Gastrocnemius medialis (tissue), 4 donors: ENCODE measurements around the gene MSL1. TPM values are rescaled to one million over a fixed set of nuclear protein-coding genes. Genes with fewer than 3 reads are reported as not detected.

ENCODE experiments used
- ATAC-seq, 2 donors: fragments of 150-250 bp; one replicate each; pipeline ENCODE4 v1.9.1; 2016
- DNase-seq, 2 donors: peaks; one replicate each; pipeline ENCODE4 v3.0.0-alpha.2; 2019
- H3K27ac ChIP-seq, 4 donors: fragments of 200-600 bp; sonication (generic); 1 replicate in 1 of 4; 2 replicates in 3 of 4; pipeline ENCODE4 v1.5.1; 2016 to 2018; ENCODE audit warnings: mild to moderate bottlenecking in 2 of 4, moderate library complexity in 1 of 4
- H3K27me3 ChIP-seq, 3 donors: fragments of 200-600 bp; sonication (generic) in 2 of 3; 1 replicate in 1 of 3; 2 replicates in 2 of 3; pipeline versions ENCODE4 v1.5.1 to v1.6.0; 2016 to 2019; ENCODE audit warnings: mild to moderate bottlenecking in 1 of 3, moderate library complexity in 1 of 3
- H3K36me3 ChIP-seq, 2 donors: fragments of 200-600 bp; sonication (generic) in 1 of 2; one replicate each; pipeline ENCODE4 v1.5.1; 2017 to 2018
- H3K4me1 ChIP-seq, 2 donors: fragments of 200-600 bp; sonication (generic) in 1 of 2; one replicate each; pipeline ENCODE4 v1.5.1; 2016 to 2017; ENCODE audit warnings: mild to moderate bottlenecking in 2 of 2
- H3K4me3 ChIP-seq, 4 donors: fragments of 200-600 bp; sonication (generic) in 3 of 4; 1 replicate in 1 of 4; 2 replicates in 3 of 4; pipeline ENCODE4 v1.5.1; 2016 to 2019; ENCODE audit warnings: mild to moderate bottlenecking in 2 of 4
- H3K9me3 ChIP-seq, 3 donors: fragments of 200-600 bp; sonication (generic) in 2 of 3; 1 replicate in 1 of 3; 2 replicates in 2 of 3; pipeline ENCODE4 v1.5.1; 2016 to 2019
- CTCF ChIP-seq, 5 experiments: fragments of 450-650 bp in 3 of 5; fragments of 200-600 bp in 2 of 5; sonication (generic) in 2 of 5; IDR thresholded peaks in 4 of 5; conservative IDR thresholded peaks in 1 of 5; 1 replicate in 4 of 5; 2 replicates in 1 of 5; pipeline ENCODE4 v1.5.1; 2016 to 2019; ENCODE audit warnings: antibody characterized with exemption in 5 of 5, mild to moderate bottlenecking in 3 of 5, moderate library complexity in 3 of 5
- POLR2A ChIP-seq, 2 donors: fragments of 450-650 bp; IDR thresholded peaks; one replicate each; pipeline ENCODE4 v1.6.1; 2017; ENCODE audit warnings: antibody characterized with exemption in 2 of 2, mild to moderate bottlenecking in 2 of 2, moderate library complexity in 2 of 2
- in situ Hi-C, 4 donors: fragments of 200-750 bp; cut with MboI; loops; one replicate each; pipeline versions ENCODE4 v1.15.0 to v1.8.0; 2017; ENCODE audit warnings: low sequenced_read_pairs in 4 of 4
- intact Hi-C: fragments of 100-400 bp; cut with DNase I; formaldehyde crosslinking; loops from one replicate; pipeline ENCODE4 v1.15.1; 2023; ENCODE audit warnings: low total_unique reads
- total RNA-seq, 4 donors: library from RNA; depleted of rRNA; stranded (reverse); fragments of >200 nt; gene quantifications; one replicate each; pipeline versions ENCODE4 v1.1.0 to v1.2.3, GENCODE V29; 2016

Gene MSL1
- total RNA-seq, 4 donors from 2014 or later = 75.7 to 96.3 (median 85.9) TPM

- no peaks in the 10 kb centered on the region for H3K9me3 ChIP-seq
- H3K36me3 ChIP-seq = peaks cover 0 to 21% of the 10 kb centered on the region in 2 donors
- TF ChIP-seq CTCF (IDR thresholded peaks at IDR 0.05 in 4 of 5, conservative IDR thresholded peaks at IDR 0.05 in 1 of 5) (no peak), POLR2A (IDR thresholded peaks at IDR 0.05) (no peak)
- H3K4me3 ChIP-seq = no peak overlapping the region
- ATAC-seq (no peak), DNase-seq (no peak)
- in situ Hi-C loops = loop anchor here in 1 of 4 donors (25.0 kb wide), 1 partner anchor 121 kb away; no protein-coding TSS in a partner anchor
- H3K27me3 ChIP-seq = no peaks in the 10 kb centered on the region
- intact Hi-C loops = no loop called here
- peak overlapping the region; percentile 1 to 58 (median 34) for H3K27ac ChIP-seq
- peaks cover 21 to 34% of the 10 kb centered on the region in 2 donors for H3K4me1 ChIP-seq
Observed at GRCh38 chr17:40157973-40158372, 36.2 kb downstream of the MSL1 start.

- in situ Hi-C loops = loop anchor here in 1 of 4 donors (25.0 kb wide), 1 partner anchor 121 kb away; no protein-coding TSS in a partner anchor
- intact Hi-C loops = no loop called here
Observed at GRCh38 chr17:40158438-40159013, 36.8 kb downstream of the MSL1 start.

GRCh38 chr17:40159456-40159855 lies 37.7 kb downstream of the MSL1 start:
- in situ Hi-C loops (loop anchor here in 1 of 4 donors (25.0 kb wide), 1 partner anchor 122 kb away; no protein-coding TSS in a partner anchor), intact Hi-C loops (no loop called here)
- ATAC-seq = no peak
- H3K4me3 ChIP-seq = no peak overlapping the region
- H3K27me3 ChIP-seq = no peaks in the 10 kb centered on the region
- peaks cover 0 to 36% of the 10 kb centered on the region in 2 donors for H3K36me3 ChIP-seq
- peaks cover 21 to 25% of the 10 kb centered on the region in 2 donors for H3K4me1 ChIP-seq
- TF ChIP-seq CTCF (IDR thresholded peaks at IDR 0.05 in 4 of 5, conservative IDR thresholded peaks at IDR 0.05 in 1 of 5) (no peak), POLR2A (IDR thresholded peaks at IDR 0.05) (no peak)
- no peak for DNase-seq
- no peak overlapping the region for H3K27ac ChIP-seq
- no peaks in the 10 kb centered on the region for H3K9me3 ChIP-seq

More at GRCh38 chr17:40158438-40159013, 36.8 kb downstream of the MSL1 start:
- DNase-seq (no peak), ATAC-seq (no peak)
- H3K9me3 ChIP-seq = no peaks in the 10 kb centered on the region
- TF ChIP-seq CTCF (IDR thresholded peaks at IDR 0.05 in 4 of 5, conservative IDR thresholded peaks at IDR 0.05 in 1 of 5) (no peak), POLR2A (IDR thresholded peaks at IDR 0.05) (no peak)
- peaks cover 0 to 27% of the 10 kb centered on the region in 2 donors for H3K36me3 ChIP-seq
- peaks cover 21 to 28% of the 10 kb centered on the region in 2 donors for H3K4me1 ChIP-seq
- H3K27me3 ChIP-seq = no peaks in the 10 kb centered on the region
- H3K27ac ChIP-seq = peak overlapping the region; percentile 1 to 58 (median 34)
- H3K4me3 ChIP-seq = no peak overlapping the region

GRCh38 chr17:40167685-40168261 lies 46.0 kb downstream of the MSL1 start:
- no peak for DNase-seq
- H3K27ac ChIP-seq = peak overlapping the region in 3 of 4 donors; percentile 11 to 48 (median 48)
- TF ChIP-seq POLR2A (IDR thresholded peaks at IDR 0.05) (no peak), CTCF (IDR thresholded peaks at IDR 0.05 in 4 of 5, conservative IDR thresholded peaks at IDR 0.05 in 1 of 5) (no peak)

More at GRCh38 chr17:40167685-40168261, 46.0 kb downstream of the MSL1 start:
- H3K36me3 ChIP-seq = peaks cover 2 to 91% of the 10 kb centered on the region in 2 donors
- intact Hi-C loops = loop anchor here (1.0 to 5.0 kb wide), 3 partner anchors 54 to 155 kb away; partner anchors contain the start of gene THRA
- in situ Hi-C loops = loop anchor here in 3 of 4 donors (5.0 to 25.0 kb wide), 4 partner anchors 53 to 130 kb away; no protein-coding TSS in a partner anchor
- no peaks in the 10 kb centered on the region for H3K4me1 ChIP-seq
- H3K4me3 ChIP-seq = no peak overlapping the region
- no peaks in the 10 kb centered on the region for H3K27me3 ChIP-seq
- no peaks in the 10 kb centered on the region for H3K9me3 ChIP-seq
- no peak for ATAC-seq
